HCT116 (cell line): ENCODE results near the gene KMT2B. TPM values are rescaled to one million over a fixed set of nuclear protein-coding genes. Genes with fewer than 3 reads are reported as not detected.

Source experiments
- ATAC-seq: fragments of 200-7000 bp; cut with Tn5 transposase; 2 replicates; pipeline ENCODE4 v1.9.1; 2020; ENCODE audit warnings: mild to moderate bottlenecking, moderate library complexity
- BruUV-seq: library from RNA; stranded (reverse); fragments of 400-500 nt; replicated peaks from 2 replicates; lab custom pipeline; 2021; lab: Mats Ljungman, UMichigan
- CTCF ChIA-PET: fragments of 300-600 bp; sonication (Branson Sonifier 250); formaldehyde crosslinking; loops from one replicate; lab custom pipeline; 2021; ENCODE audit warnings: antibody characterized with exemption; lab: Charles Lee
- POLR2A ChIA-PET: fragments of 300-600, 350-600 bp; sonication (Branson Sonifier 250); formaldehyde crosslinking; loops from one replicate; lab custom pipeline; 2021; ENCODE audit warnings: antibody characterized with exemption; lab: Charles Lee
- RAD21 ChIA-PET, 2 experiments: fragments of 300-600 bp; sonication (Branson Sonifier 250); formaldehyde crosslinking; loops; one replicate each; lab custom pipeline; 2023; ENCODE audit warnings: low total read pairs in 2 of 2; ENCODE audit not compliant: uncharacterized antibody in 2 of 2, unreplicated experiment in 2 of 2, low non-redundant PET in 1 of 2; lab: Charles Lee
- DNase-seq: peaks from one replicate; pipeline ENCODE4 v3.0.0-alpha.2; 2010; ENCODE audit warnings: low read depth, low spot score
- H2AFZ ChIP-seq: fragments of 200-600 bp; shearing (Covaris generic), sonication (generic); 2 replicates; pipeline ENCODE4 v1.6.1; 2017; ENCODE audit warnings: low read depth, mixed run types, mixed read lengths, antibody characterized with exemption, low read length; ENCODE audit not compliant: poor library complexity, severe bottlenecking
- H3K27ac ChIP-seq: 2 replicates; pipeline ENCODE4 v1.5.1; 2012; ENCODE audit warnings: low read depth, low read length
- H3K27me3 ChIP-seq: fragments of 200-600 bp; sonication (generic); 2 replicates; pipeline ENCODE4 v1.6.1; 2016; ENCODE audit warnings: mixed run types, low read length, mixed read lengths; ENCODE audit not compliant: insufficient read depth
- H3K36me3 ChIP-seq, 2 experiments: fragments of 200-500 bp in 1 of 2; fragments of 200-600 bp in 1 of 2; sonication (Bioruptor generic) in 1 of 2; sonication (generic) in 1 of 2; 2 replicates each; pipeline versions ENCODE4 v1.5.1 to v1.6.1; 2014 to 2016; ENCODE audit warnings: low read length in 2 of 2, inconsistent platforms in 1 of 2, mixed read lengths in 1 of 2, mixed run types in 1 of 2; ENCODE audit not compliant: insufficient read depth in 2 of 2, control insufficient read depth in 1 of 2
- H3K4me1 ChIP-seq, 2 experiments: fragments of 200-600 bp in 1 of 2; sonication (generic) in 1 of 2; 2 replicates each; pipeline versions ENCODE4 v1.5.1 to v1.6.1; 2012 to 2017; ENCODE audit warnings: low read length in 2 of 2, inconsistent platforms in 1 of 2, mild to moderate bottlenecking in 1 of 2, mixed read lengths in 1 of 2, mixed run types in 1 of 2, moderate library complexity in 1 of 2; ENCODE audit not compliant: insufficient read depth in 2 of 2, control insufficient read depth in 1 of 2
- H3K4me2 ChIP-seq: fragments of 200-600 bp; sonication (generic); 2 replicates; pipeline ENCODE4 v1.6.1; 2017; ENCODE audit warnings: mixed run types, low read length, mixed read lengths
- H3K4me3 ChIP-seq, 2 experiments: fragments of 200-600 bp in 1 of 2; sonication (generic) in 1 of 2; replicated peaks in 1 of 2; 2 replicates each; pipeline ENCODE4 v1.5.1; 2011 to 2016; ENCODE audit warnings: low read length in 2 of 2, control low read depth in 1 of 2, low read depth in 1 of 2, mild to moderate bottlenecking in 1 of 2, mixed read lengths in 1 of 2, mixed run types in 1 of 2
- H3K79me2 ChIP-seq: fragments of 200-600 bp; sonication (generic); 2 replicates; pipeline ENCODE4 v1.6.1; 2017; ENCODE audit warnings: mild to moderate bottlenecking, mixed run types, low read length, moderate library complexity, mixed read lengths; ENCODE audit not compliant: insufficient read depth
- H3K9ac ChIP-seq: fragments of 200-600 bp; sonication (generic); 2 replicates; pipeline ENCODE4 v1.6.1; 2016; ENCODE audit warnings: low read length, mixed read lengths
- H3K9me2 ChIP-seq: fragments of 200-600 bp; sonication (generic), shearing (Covaris generic); 2 replicates; pipeline ENCODE4 v1.6.1; 2017; ENCODE audit warnings: mixed run types, mild to moderate bottlenecking, moderate library complexity; ENCODE audit not compliant: insufficient read depth
- H3K9me3 ChIP-seq, 2 experiments: fragments of 200-500 bp in 1 of 2; fragments of 200-600 bp in 1 of 2; sonication (Bioruptor generic) in 1 of 2; sonication (generic) in 1 of 2; 2 replicates each; pipeline ENCODE4 v1.6.1; 2014 to 2017; ENCODE audit warnings: low read length in 2 of 2, mixed read lengths in 2 of 2, inconsistent platforms in 1 of 2, low read depth in 1 of 2, mild to moderate bottlenecking in 1 of 2, mixed run types in 1 of 2, moderate library complexity in 1 of 2; ENCODE audit not compliant: control insufficient read depth in 1 of 2, insufficient read depth in 1 of 2
- H4K20me1 ChIP-seq: fragments of 200-600 bp; sonication (generic), shearing (Covaris generic); 2 replicates; pipeline ENCODE4 v1.6.1; 2017; ENCODE audit warnings: mixed run types, mild to moderate bottlenecking, moderate library complexity; ENCODE audit not compliant: insufficient read depth
- EZH2 ChIP-seq: fragments of 200-600 bp; sonication (generic); IDR thresholded peaks from 2 replicates; pipeline ENCODE4 v1.6.1; 2017; ENCODE audit warnings: antibody characterized with exemption, mixed run types
- EZH2phosphoT487 ChIP-seq: fragments of 200-600 bp; IDR thresholded peaks from 2 replicates; pipeline ENCODE4 v1.6.1; 2018; ENCODE audit warnings: antibody characterized with exemption, borderline replicate concordance
- POLR2A ChIP-seq: IDR thresholded peaks from 2 replicates; pipeline ENCODE4 v1.7.0; 2011; ENCODE audit warnings: borderline replicate concordance; ENCODE audit not compliant: insufficient read depth, insufficient read length; ENCODE audit errors: extremely low read depth
- intact Hi-C: fragments of 100-400 bp; cut with micrococcal nuclease; formaldehyde crosslinking; loops from 2 replicates; pipeline ENCODE4 v1.10.0; 2022
- total RNA-seq: library from RNA; stranded (reverse); gene quantifications from one replicate; pipeline ENCODE4 v1.2.1, GENCODE V29; 2021; ENCODE audit not compliant: unreplicated experiment
- TF ChIP-seq, protein P1 (sequence below): IDR thresholded peaks from 2 replicates; pipeline ENCODE4 v1.6.1; 2012
- TF ChIP-seq, protein P2 (sequence below), 3 experiments: fragments of 200-600 bp in 1 of 3; sonication (generic) in 1 of 3; IDR thresholded peaks in 2 of 3; conservative IDR thresholded peaks in 1 of 3; 2 replicates each; pipeline ENCODE4 v1.5.1; 2012 to 2017; ENCODE audit warnings: low read depth in 2 of 3, low read length in 2 of 3, antibody characterized with exemption in 1 of 3, borderline replicate concordance in 1 of 3, control low read depth in 1 of 3, mild to moderate bottlenecking in 1 of 3, mixed read lengths in 1 of 3, mixed run types in 1 of 3, moderate library complexity in 1 of 3; ENCODE audit not compliant: insufficient read depth in 1 of 3

The KMT2B gene
- total RNA-seq, 1 experiment from 2014 or later: 29.9 TPM

DNA sequence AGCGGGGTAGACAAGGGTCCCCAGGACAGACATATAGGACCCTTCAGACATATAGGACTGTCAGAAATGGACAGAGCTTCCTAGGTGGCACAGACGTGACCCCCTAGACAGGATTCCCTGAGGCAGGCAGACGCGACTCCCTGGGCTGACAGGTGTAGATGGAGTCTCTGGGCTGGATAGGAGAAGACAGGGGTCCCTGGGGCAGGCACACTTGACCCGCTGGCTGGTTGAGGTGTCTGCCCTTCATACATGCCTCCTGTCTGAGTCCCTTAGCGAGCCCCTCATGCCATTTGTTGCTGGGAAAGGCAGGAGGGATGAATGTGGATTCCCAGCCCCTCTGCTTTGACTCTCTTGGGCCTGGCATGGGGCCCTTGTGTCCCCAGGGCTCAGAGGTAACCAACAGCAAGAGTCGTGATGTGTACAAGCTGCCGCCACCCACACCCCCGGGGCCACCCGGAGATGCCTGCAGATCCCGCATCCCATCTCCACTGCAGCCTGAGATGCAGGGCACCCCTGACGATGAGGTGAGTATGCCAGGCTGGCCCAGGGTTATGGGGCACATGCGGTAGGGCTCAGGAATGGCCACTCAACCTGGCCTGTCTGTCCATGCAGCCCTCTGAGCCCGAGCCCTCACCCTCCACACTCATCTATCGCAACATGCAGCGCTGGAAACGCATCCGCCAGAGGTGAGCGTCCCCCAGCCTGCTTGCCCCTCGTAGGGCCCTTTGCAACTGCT, 36.0 kb downstream of the KMT2B start:
- H3K9me2 ChIP-seq: no peaks in the 10 kb centered on the region
- H3K27me3 ChIP-seq: no peaks in the 10 kb centered on the region
- H3K79me2 ChIP-seq: peaks cover 9% of the 10 kb centered on the region
- TF ChIP-seq EZH2phosphoT487 (no peak), POLR2A (no peak), EZH2 (no peak)
- TF ChIP-seq, protein P1, sequence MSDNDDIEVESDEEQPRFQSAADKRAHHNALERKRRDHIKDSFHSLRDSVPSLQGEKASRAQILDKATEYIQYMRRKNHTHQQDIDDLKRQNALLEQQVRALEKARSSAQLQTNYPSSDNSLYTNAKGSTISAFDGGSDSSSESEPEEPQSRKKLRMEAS: no peak
- TF ChIP-seq, protein P2, sequence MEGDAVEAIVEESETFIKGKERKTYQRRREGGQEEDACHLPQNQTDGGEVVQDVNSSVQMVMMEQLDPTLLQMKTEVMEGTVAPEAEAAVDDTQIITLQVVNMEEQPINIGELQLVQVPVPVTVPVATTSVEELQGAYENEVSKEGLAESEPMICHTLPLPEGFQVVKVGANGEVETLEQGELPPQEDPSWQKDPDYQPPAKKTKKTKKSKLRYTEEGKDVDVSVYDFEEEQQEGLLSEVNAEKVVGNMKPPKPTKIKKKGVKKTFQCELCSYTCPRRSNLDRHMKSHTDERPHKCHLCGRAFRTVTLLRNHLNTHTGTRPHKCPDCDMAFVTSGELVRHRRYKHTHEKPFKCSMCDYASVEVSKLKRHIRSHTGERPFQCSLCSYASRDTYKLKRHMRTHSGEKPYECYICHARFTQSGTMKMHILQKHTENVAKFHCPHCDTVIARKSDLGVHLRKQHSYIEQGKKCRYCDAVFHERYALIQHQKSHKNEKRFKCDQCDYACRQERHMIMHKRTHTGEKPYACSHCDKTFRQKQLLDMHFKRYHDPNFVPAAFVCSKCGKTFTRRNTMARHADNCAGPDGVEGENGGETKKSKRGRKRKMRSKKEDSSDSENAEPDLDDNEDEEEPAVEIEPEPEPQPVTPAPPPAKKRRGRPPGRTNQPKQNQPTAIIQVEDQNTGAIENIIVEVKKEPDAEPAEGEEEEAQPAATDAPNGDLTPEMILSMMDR (IDR thresholded peaks at IDR 0.05 in 2 of 3, conservative IDR thresholded peaks at IDR 0.05 in 1 of 3; ENCODE audit: borderline replicate concordance in 1 of 3, insufficient read depth in 1 of 3, low read depth in 2 of 3, low read length in 2 of 3): no peak
- no peak overlapping the region for H2AFZ ChIP-seq
- DNase-seq (no peak), ATAC-seq (no peak)
- peaks cover 13 to 14% of the 10 kb centered on the region in 2 experiments for H3K4me1 ChIP-seq
- H3K9ac ChIP-seq: no peak overlapping the region
- no peaks in the 10 kb centered on the region for H4K20me1 ChIP-seq
- no peaks in the 10 kb centered on the region for H3K9me3 ChIP-seq
- H3K4me2 ChIP-seq: no peak overlapping the region
- ChIA-PET CTCF (no interaction called here), RAD21 (no interaction called here), POLR2A (no interaction called here)
- no peak overlapping the region for H3K27ac ChIP-seq
- intact Hi-C loops: no loop called here
- no TSS peak for BruUV-seq
- H3K4me3 ChIP-seq: no peak overlapping the region
- no peaks in the 10 kb centered on the region; a peak in 2 of 4 replicates for H3K36me3 ChIP-seq
